ENCODE measurements around the gene NINL.
"Not testable (repeated sequence)": the region's sequence is repeated elsewhere in the genome, so short reads cannot be mapped to it uniquely, and the experiment has no call there.

NINL gene

DNA sequence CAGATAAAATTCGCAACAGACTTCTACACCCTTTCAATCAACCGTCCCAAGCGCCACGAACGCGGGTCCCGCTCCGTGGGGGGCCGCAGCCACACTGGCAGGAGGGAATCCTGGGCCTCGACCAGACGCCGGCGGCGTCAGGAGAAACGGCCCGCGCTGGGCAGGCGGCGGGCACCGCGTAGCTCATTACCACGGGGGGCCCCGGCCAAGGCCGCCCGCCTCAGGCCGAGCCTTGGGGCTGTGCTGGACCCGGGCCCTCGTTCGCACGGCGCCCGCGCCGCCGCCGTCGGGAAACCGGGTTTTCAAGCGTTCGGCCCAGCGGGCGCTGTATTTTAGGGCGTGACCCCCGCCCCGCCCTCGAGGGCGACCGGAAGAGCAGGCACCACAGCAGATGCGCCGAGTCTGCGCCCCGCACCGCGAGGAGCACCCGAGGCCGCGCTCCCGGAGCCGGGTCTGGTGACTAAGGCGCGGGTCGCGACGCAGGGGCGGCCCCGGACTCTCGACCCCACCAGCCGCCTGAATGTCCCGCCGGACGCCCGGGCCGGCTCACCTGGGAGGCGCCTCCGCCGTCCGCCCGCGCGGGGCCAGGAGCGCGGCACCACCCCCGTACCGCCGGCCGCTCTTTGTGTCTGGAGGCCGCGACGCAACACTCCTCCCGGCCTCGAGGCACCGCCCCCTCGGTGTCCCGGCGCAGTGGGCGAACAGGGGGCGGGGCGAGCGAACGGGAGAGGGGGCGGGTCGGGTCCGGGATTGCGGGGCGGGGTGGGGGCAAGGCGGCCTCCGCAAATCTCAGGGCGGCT, at the start of gene NINL:
Gene NINL (minus strand): TSS at position 627 of the 800 bp plus-strand sequence. CDS start 58,944 bp downstream, outside the sequence.
- peak; percentile 50 for DNase-seq (ENCODE audit: low read depth)

DNA sequence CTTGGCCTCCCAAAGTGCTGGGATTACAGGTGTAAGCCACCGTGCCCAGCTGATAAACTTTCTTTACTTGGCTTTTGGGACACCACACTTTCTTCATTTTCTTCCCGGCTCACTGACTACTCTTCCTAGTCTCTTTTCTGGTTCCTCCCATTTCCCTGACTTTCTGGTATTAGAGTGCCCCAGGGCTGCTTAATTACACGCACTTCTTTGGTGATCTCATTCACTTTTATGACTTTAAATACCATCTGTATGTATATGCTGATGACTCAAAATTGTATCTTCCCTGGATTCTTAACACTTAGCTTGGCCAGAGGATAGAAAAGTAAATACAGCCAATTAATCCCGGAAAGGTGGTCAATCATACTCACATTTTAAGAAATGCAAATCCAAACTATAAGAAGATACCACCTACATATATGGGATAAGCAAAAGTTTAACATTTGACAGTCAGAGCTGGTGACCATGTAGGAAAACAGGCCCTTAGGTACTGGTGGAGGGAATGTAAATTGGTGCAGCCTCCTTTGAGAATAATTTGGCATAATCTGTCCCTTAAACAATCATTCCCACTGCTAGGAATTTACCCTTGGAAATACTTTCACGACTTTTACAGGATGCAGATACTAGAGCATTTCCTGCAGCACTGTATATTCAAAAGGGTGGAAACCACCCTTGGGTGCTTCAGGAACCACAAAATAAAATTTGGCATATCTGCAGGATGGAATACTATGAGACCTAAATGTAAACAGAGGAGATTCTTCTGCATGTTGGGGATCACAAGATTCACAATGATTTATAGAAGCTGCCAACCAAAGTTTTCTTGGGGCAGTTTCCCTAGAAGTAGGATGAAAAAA, 47.8 kb upstream of the NINL start:
- no peak for DNase-seq (ENCODE audit: low read depth)

DNA sequence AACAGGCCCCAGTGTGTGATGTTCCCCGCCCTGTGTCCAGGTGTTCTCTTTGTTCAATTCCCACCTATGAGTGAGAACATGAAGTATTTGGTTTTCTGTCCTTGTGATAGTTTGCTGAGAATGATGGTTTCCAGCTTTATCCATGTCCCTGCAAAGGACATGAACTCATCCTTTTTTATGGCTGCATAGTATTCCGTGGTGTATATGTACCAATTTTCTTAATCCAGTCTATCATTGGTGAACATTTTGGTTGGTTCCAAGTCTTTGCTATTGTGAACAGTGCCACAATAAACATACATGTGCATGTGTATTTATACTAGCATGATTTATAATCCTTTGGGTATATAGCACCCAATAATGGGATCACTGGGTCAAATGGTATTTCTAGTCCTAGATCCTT, 45.3 kb upstream of the NINL start:
- DNase-seq (ENCODE audit: low read depth): not testable (repeated sequence)

- DNase-seq (ENCODE audit: low read depth): no peak
Measured at GRCh38 chr20:25629816-25630499, 44.6 kb upstream of the NINL start.

- no peak for DNase-seq (ENCODE audit: low read depth)
Measured at GRCh38 chr20:25626779-25627178, 41.4 kb upstream of the NINL start.

DNA sequence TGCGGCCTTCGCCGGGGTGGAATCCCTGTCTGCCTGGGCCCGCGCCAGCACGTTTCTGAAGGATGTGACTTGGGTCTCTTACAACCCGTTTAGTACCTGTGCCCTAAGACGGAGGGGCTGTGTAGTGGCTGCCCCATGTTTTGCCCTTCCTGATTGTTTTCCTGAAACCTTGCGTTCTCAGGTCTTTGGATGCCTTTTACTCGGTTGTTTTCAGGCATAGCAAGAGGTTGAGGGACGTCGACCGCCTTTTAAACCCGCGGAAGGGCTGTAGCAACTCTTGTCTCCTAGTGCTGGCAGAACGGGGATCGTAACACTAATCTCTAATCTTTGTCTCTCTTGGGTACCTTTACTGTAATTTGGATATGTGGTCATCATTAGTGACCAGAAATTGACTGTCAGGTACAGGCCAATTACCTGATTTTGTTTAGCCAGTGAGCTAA, 39.2 kb upstream of the NINL start:
- no peak for DNase-seq (ENCODE audit: low read depth)

- peak; percentile 89 for DNase-seq (ENCODE audit: low read depth)
Measured at GRCh38 chr20:25623736-25624499, 38.6 kb upstream of the NINL start, which contains the start of gene NANP. NANP (minus strand) TSS chr20:25624014; CDS start chr20:25623948, 66 bp downstream.

GRCh38 chr20:25623225-25623735, 37.9 kb upstream of the NINL start:
- peak; percentile 35 for DNase-seq (ENCODE audit: low read depth)

- DNase-seq (ENCODE audit: low read depth): no peak
Measured at GRCh38 chr20:25622450-25623224, 37.3 kb upstream of the NINL start.

GRCh38 chr20:25622049-25622448, 36.7 kb upstream of the NINL start:
- DNase-seq (ENCODE audit: low read depth): no peak

GRCh38 chr20:25619514-25619913, 34.2 kb upstream of the NINL start:
- DNase-seq (ENCODE audit: low read depth): no peak

GRCh38 chr20:25608774-25609173, 23.4 kb upstream of the NINL start:
- DNase-seq (ENCODE audit: low read depth): no peak

DNA sequence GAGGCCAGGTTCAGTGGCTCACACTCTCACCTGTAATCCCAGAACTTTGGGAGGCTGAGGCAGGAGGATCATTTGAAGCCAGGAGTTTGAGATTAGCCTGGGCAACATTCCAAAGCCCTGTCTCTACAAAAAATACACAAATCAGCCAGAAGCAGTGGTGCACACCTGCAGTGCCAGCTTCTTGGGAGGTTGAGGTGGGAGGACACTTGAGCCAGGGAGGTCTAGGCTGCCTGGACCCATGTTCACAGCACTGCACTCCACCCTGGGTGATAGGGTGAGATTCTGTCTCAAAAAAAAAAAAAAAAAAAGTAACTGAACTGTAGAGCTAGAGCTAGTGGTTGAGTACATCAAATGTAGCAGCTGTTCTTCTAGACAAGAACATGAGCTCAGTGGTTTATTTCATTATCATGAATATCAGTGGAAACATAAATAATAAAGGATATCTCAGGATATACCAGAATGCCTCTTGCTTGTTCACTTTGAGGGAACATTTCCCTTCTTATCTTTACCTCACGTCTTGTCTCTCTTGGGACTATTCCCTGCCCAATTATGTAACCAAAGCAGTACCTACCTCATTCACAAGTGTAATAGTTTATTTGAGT, 20.9 kb upstream of the NINL start:
- no peak for DNase-seq (ENCODE audit: low read depth)

GRCh38 chr20:25605148-25605547, 19.8 kb upstream of the NINL start:
- no peak for DNase-seq (ENCODE audit: low read depth)

DNA sequence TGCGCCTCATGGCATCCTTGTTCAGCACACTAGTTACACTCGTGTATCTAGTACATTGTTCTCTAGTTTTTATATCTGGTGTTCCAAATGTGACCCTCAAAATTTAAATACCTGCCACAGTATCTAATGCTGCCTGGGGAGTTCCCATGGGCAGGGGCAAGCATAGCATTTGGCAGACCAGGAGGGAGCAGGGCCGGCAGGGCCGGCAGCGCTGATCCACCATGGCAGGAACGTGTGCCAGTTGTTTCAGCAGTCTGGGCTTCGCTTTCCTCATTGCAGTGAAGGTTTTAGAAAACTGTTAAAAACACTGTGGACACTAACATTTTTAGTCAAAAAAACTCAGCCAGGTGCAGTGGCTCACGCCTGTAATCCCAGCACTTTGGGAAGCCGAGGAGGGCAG, 19.3 kb upstream of the NINL start:
- no peak for DNase-seq (ENCODE audit: low read depth)

- not testable (repeated sequence) for DNase-seq (ENCODE audit: low read depth)
Measured at GRCh38 chr20:25602914-25603309, 17.6 kb upstream of the NINL start.

DNA sequence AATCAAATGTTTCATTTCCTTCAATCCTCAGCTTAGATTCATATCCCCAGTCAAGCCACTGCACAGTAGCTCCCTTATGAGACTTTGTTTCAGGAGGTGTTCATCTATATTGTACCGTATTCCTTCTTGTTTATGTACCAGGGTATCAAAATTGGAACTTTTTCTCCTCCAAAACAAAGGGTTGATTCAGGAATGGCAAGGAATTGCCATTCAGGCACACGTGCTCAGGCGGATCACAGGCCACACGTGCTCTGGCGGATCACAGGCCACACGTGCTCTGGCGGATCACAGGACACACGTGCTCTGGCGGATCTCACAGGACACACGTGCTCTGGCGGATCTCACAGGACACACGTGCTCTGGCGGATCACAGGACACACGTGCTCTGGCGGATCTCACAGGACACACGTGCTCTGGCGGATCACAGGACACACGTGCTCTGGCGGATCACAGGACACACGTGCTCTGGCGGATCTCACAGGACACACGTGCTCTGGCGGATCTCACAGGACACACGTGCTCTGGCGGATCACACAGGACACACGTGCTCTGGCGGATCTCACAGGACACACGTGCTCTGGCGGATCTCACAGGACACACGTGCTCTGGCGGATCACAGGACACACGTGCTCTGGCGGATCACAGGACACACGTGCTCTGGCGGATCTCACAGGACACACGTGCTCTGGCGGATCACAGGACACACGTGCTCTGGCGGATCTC, 17.0 kb upstream of the NINL start:
- not testable (repeated sequence) for DNase-seq (ENCODE audit: low read depth)

DNA sequence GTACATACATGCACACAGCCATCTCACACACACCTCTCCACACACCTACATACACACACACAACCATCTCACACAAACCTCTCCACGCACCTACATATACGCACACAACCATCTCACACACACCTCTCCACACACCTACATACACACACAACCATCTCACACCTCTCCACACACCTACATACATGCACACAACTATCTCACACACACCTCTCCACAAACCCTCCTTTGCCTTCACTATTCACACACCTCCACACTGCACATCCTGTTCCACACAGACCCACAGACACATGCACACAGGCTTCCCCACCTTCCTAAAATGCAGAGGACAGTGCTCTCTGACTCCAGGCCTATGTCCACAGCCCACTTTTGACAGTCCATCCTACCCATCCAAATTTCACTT, 16.3 kb upstream of the NINL start:
- no peak for DNase-seq (ENCODE audit: low read depth)

- DNase-seq (ENCODE audit: low read depth): no peak
Measured at GRCh38 chr20:25600632-25601031, 15.3 kb upstream of the NINL start.
